Transverse colon (tissue), 4 donors: ENCODE measurements around the gene ABCC10.

Experiments used
- CTCF ChIP-seq, 5 experiments: fragments of 200-600 bp in 3 of 5; fragments of 450-650 bp in 2 of 5; sonication (generic) in 3 of 5; IDR thresholded peaks; 1 replicate in 2 of 5; 2 replicates in 3 of 5; pipeline ENCODE4 v1.5.1; 2016 to 2017; ENCODE audit warnings: antibody characterized with exemption in 5 of 5, inconsistent platforms in 3 of 5, mild to moderate bottlenecking in 2 of 5, moderate library complexity in 1 of 5
- POLR2AphosphoS5 ChIP-seq, 3 donors: sonication (generic); formaldehyde crosslinking; IDR thresholded peaks; one replicate each; pipeline ENCODE4 v1.6.1; 2016; ENCODE audit warnings: antibody characterized with exemption in 3 of 3

- TF ChIP-seq CTCF (IDR thresholded peaks at IDR 0.05): no peak
- no peak for TF ChIP-seq POLR2AphosphoS5 (IDR thresholded peaks at IDR 0.05)
These were observed 70.3 kb downstream of the ABCC10 start for GRCh38 chr6:43497689-43498088.
